LHCN-M2 (cell line): ENCODE measurements around the gene ATM. TPM values are rescaled to one million over a fixed set of nuclear protein-coding genes. Genes with fewer than 3 reads are reported as not detected.

Experiments
- DNase-seq: peaks from one replicate; pipeline ENCODE4 v3.0.0-alpha.2; 2012; ENCODE audit warnings: low read depth
- polyA plus RNA-seq: library from polyadenylated mRNA; unstranded; fragments of >200 nt; gene quantifications from one replicate; pipeline ENCODE4 v1.2.1, GENCODE V29; 2012; ENCODE audit warnings: missing spikeins
- total RNA-seq: library from RNA; depleted of rRNA; stranded (reverse); fragments of >200 nt; gene quantifications from 2 replicates; pipeline ENCODE4 v1.2.3, GENCODE V29; 2014; rRNA removed

Gene ATM, protein sequence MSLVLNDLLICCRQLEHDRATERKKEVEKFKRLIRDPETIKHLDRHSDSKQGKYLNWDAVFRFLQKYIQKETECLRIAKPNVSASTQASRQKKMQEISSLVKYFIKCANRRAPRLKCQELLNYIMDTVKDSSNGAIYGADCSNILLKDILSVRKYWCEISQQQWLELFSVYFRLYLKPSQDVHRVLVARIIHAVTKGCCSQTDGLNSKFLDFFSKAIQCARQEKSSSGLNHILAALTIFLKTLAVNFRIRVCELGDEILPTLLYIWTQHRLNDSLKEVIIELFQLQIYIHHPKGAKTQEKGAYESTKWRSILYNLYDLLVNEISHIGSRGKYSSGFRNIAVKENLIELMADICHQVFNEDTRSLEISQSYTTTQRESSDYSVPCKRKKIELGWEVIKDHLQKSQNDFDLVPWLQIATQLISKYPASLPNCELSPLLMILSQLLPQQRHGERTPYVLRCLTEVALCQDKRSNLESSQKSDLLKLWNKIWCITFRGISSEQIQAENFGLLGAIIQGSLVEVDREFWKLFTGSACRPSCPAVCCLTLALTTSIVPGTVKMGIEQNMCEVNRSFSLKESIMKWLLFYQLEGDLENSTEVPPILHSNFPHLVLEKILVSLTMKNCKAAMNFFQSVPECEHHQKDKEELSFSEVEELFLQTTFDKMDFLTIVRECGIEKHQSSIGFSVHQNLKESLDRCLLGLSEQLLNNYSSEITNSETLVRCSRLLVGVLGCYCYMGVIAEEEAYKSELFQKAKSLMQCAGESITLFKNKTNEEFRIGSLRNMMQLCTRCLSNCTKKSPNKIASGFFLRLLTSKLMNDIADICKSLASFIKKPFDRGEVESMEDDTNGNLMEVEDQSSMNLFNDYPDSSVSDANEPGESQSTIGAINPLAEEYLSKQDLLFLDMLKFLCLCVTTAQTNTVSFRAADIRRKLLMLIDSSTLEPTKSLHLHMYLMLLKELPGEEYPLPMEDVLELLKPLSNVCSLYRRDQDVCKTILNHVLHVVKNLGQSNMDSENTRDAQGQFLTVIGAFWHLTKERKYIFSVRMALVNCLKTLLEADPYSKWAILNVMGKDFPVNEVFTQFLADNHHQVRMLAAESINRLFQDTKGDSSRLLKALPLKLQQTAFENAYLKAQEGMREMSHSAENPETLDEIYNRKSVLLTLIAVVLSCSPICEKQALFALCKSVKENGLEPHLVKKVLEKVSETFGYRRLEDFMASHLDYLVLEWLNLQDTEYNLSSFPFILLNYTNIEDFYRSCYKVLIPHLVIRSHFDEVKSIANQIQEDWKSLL (N-terminal part only)
- 47.9 and 83.0 TPM in 2 replicates for total RNA-seq
- 7.5 TPM for polyA plus RNA-seq

DNA sequence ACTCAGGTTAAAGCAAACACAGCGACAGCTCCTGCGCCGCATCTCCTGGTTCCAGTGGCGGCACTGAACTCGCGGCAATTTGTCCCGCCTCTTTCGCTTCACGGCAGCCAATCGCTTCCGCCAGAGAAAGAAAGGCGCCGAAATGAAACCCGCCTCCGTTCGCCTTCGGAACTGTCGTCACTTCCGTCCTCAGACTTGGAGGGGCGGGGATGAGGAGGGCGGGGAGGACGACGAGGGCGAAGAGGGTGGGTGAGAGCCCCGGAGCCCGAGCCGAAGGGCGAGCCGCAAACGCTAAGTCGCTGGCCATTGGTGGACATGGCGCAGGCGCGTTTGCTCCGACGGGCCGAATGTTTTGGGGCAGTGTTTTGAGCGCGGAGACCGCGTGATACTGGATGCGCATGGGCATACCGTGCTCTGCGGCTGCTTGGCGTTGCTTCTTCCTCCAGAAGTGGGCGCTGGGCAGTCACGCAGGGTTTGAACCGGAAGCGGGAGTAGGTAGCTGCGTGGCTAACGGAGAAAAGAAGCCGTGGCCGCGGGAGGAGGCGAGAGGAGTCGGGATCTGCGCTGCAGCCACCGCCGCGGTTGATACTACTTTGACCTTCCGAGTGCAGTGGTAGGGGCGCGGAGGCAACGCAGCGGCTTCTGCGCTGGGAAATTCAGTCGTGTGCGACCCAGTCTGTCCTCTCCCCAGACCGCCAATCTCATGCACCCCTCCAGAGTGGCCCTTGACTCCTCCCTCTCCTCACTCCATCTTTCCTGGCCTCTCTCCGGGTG is at the start of gene ATM, which contains the start of gene NPAT:
TSS of gene ATM (plus strand) at position 494 of the 774 bp plus-strand sequence. CDS start 4,558 bp downstream, outside the sequence.
TSS of gene NPAT (minus strand) at position 65 of the 774 bp plus-strand sequence. CDS start 102 bp downstream, outside the sequence.
- DNase-seq, result peak; percentile 99

DNA sequence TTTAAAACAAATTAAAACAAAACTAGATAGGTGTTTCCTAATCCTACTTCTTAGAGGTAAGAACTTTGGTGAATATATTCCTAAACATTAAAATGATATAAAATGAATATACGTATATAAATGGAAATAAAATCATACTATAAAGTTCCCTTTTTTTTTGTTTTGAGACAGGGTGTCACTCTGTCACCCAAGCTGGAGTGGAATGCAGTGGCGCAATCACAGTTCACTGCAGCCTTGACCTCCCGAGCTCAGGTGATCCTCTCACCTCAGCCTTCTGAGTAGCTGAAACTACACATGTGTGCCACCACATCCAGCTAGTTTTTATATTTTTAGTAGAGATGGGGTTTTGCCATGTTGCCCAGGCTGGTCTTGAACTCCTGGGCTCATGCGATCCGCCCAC is 45.3 kb upstream of the ATM start:
- no peak for DNase-seq

DNA sequence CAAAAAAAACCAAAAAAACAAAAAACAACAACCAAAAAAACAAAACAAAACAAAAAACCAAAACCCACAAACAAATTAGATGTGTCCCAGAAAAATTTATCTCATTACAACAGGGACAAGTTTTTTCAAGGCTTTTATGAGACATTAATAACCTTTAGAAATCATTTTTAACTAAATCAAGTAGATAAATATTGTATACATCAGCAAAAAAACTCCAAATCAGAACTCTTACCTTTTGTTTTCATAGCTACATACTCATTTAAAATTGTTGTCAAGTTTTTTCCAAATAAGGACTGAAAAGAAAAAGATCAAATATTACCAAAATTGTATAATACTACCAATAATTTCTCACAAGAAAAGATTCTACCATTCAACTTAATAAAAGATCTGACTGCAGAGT is 29.1 kb upstream of the ATM start:
- DNase-seq, result no peak

DNA sequence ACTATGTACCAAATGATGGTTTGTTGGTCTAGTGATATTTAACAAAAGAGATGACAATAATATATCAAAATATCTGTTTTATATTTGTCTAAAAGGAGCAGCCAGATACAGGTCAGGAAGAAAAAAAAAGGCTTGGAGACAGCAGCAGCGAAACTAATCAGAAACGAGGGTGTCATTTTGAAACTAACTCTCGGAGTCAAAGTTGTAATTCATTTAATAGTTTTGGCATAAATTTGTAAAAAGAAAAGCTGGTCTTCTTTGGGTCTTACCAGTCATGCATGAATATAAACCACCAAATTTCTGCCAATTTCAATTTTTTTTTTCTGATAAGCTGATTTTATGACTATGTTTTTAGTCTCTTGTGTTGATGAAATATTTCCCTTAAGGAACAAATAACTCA is 26.0 kb upstream of the ATM start:
- no peak for DNase-seq

DNA sequence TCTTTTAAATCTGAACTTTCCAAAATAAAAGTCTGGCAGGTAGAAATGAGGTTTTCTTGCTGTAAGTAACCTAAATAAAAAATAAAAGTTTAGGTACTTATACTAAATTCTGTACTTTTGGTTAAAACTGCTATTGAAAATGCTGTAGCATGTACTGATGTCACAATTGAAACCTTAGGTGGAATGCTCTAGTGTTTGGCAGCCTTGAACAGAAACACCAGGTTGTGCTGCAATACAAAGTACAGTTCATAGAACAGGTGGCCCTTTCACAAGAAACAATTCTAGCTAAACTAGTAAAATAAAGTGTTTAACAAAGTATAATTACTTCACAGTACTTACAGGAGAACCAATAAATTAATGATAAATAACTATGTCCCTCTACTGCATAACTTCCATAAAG is 25.5 kb upstream of the ATM start:
- DNase-seq, result no peak

DNA sequence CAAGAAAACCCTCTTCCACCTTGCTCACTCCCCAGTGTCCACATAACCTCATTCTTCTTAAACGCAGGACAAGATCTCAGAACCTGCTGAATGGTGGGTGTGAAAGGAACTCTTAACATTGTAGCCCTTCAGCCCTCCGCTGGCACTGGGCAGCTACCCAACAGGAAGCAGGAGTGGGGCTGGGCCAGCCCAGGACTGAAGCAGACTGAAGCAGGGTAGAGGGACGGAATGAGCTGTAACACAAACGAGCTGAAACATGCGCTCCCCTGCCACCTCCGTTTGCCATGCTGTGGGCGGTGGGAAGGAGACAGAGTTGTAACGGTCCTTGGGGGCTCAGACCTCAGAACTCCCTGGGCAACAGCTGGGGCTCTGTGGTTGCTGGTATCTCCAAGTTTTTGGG is 24.0 kb upstream of the ATM start:
- DNase-seq, result no peak

DNA sequence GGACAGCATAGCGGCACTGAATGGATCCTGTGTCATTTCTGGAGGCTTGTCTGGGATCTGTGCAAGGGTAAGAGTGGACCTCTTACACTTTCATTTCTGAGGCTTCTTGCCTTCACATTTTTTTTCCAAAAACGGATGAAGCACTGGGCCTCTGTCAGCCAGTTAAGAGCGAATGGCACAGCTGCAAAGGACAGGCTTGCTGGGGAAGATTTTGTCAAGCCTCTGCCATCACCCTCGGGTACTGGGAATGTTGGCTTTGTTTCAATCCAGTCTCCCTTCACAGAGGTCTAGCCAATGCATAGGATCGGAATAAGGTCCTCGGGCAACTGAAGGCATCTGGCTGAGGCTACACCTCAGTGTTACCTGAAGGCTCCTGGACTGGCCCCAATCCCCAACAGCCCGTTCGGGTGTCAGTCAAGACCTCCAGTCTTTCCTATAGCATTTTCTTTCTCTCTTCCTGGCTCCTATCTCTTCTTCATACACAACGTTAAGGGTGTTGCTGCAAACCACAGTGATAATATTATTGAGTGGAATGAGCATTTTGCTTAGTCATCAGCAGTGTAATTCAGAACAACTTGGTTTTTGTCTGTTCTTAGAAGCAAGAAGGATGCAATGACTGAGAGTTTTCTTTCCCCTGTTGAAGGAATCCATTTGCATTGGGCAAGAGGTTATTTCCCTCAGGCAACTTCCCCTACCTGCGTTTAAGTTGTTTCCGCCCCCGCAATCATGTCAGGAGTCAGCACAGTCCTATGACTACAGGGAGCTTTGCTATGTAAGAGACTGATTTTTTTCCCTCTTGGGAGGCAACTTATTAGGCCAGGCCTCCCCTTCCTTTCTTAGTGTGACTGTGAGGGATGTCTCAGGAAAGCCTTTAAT is 23.2 kb upstream of the ATM start:
- peak; percentile 34 for DNase-seq

DNA sequence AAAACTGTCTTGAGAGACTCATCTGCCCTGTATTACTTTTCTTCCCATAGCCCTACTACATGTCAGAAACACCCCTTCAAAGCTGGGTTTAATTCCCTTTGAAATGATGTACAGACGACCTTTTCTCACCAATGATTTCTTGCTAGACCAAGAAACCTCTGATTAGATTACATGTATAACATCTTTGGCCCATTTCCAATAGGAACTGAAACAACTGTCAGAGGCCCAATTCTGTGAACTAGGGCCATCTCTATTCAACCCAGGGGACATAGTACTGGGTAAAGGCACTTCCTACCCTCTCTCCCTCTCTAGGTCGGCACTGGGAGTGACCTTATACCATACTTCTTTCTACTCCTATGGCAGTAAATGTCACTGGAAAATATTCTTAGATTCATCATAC is 19.8 kb upstream of the ATM start:
- DNase-seq, result no peak

DNA sequence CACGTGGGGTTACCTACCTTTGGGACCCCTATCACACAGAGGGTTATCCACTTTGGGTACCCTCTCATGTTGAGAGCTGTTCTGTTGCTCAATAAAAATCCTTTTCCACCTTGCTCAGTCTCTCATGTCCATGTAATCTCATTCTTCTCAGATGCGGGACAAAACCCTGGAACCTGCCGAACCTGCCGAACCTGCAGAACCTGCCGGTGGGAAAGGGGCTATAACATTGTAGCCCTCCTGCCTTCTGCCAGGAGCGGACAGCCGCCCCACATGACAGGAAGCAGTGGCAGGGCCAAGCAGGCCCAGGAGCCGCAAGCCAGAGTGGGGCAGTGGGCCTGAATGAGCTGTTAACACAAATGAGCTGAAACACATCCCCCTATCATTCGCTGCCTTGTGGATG is 18.5 kb upstream of the ATM start:
- DNase-seq, result no peak

DNA sequence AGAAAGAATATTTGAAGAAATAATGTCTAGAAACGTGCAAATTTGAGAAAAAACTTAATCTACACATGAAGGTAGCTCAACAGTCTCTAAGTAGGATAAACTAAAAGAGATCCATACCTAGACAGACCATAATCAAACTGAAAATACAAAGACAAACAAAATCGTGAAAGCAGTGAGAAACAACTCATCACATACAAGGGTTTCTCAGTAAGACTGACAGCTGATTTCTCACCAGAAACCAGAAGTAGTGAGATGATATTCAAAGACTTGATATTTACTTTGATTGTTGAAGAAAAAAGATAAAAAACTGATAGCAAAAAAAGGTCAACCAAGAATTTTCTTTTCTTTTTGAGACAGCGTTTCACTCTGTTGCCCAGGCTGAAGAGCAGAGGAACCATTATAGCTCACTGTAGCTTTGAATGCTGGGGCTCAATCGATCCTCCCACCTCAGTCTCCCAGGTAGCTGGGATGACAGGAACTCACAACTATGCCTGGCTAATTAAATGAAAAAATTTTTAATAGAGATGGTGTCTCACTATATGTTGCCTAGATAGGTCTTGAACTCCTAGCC is 17.9 kb upstream of the ATM start:
- no peak for DNase-seq

DNA sequence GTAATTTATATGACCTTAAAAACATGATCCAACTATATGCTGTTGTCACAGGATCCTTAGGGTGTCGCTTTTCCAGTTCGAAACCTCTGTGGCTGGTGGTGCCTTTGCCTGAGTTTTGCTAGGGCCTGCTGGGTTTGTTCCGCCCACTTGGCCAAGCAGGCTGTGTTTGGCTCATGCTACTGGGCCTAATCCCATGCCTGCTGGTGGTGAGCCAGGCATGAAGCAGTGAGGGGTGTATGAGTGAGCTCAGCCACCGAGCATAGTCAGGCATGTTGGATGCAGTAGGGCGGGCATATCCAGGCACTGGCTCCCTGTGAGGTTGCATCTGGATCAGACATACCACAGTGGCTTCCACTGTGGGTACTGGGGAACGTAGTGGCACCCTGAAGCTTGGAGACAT is 16.7 kb upstream of the ATM start:
- no peak for DNase-seq

DNA sequence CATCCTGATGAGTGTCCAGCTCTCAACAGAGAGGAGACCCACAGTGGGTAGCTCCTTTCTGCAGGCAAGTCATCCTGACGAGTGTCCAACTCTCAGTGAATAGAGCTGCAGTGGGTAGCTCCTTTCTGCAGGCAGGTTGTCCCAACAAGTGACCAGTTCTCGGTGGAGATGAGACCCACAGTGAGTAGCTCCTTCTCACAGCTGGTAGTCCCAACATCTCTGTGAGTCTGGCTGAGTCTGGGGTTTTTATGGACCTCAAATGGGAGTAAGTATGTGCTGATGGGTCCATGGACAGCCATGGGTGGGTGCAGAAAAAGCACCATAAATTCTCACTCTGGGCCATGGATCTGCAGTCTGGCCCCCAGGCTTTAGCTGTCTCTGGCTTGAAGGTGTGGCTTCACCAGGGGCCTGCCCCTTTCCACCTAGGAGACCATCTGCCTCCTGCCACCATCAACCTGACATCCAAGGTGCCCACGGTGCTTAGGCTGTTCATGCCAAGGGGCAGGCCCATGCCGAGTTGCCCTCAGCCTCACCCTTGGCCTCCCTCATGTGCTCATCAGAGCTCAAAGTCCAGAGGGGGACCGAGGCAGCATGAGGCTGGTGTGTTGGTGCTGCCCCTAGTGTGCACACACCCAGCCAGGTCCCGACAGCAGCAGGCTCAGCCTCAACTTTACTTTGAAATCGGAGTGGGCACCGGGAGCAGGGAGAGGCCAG is 15.7 kb upstream of the ATM start:
- peak; percentile 25 for DNase-seq

DNA sequence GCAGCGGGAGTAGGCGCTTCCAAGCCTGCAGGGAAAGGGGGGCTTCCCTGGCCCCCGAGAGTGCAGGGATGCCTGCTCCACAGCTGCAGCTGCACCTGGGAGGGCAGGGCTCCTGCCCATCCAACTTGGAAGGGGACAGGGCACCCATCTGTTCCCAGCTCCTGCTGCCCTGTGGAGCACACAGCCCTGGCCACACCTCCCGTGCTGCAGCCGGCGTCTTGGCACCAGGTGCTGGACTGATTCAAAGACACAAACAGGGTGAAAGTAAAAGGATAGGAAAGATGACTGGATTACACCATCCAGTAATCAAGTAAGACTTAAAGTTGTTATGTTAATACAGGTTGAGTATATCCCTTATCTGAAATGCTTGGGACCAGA is 15.2 kb upstream of the ATM start:
- no peak for DNase-seq

DNA sequence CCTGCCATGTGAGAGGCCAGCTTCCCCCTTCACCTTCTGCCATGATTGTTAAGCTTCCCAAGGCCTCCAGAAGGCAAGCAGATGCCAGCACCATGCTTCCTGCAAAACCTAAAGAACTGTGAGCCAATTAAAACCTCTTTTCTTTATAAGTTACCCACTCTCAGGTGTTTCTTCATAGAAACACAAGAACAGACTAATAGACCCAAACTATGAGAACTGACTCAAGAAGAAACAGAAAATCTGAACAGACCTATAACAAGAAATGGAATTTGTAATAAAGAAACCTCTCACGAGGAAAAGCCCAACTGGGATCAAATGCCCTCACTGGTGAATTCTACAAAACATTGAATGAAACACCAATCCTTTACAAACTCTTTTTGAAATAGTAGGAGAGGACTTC is 12.4 kb upstream of the ATM start:
- no peak for DNase-seq

DNA sequence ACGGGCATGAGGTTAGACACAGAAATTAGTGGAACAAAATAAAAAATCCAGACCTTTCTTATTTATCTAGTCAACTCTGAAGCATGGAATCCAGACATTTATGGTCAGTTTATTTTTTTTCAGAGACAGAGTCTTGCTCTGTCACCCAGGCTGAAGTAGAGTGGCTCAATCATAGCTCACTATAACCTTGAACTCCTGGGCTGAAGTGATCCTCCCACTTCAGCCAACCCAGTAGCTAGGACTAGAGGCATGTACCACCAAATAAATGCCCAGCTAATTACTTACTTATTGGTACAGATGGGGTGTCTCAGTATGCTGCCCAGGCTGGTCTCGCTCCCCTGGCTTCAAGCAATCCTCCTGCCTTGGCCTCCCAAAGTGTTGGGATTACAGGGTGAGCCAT is 9.1 kb upstream of the ATM start:
- DNase-seq, result no peak

DNA sequence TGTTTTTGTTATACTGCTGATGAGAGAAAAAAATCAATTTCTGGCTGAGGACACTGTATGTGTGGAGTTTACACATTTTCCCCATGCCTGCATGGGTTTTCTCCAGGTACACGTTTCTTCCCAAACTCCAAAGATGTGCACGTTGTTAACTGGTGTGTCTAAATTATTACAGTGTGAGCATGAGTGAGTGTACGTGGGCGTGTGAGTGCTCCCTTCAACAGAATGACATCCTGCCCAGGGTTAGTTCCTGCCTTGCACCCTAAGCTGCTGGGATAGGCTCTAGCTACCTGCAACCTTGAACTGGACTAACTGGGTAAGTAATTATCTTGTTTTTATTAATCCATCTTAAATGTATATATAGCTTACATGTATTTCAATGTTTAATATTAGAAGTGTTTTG is 5.9 kb upstream of the ATM start:
- no peak for DNase-seq

DNA sequence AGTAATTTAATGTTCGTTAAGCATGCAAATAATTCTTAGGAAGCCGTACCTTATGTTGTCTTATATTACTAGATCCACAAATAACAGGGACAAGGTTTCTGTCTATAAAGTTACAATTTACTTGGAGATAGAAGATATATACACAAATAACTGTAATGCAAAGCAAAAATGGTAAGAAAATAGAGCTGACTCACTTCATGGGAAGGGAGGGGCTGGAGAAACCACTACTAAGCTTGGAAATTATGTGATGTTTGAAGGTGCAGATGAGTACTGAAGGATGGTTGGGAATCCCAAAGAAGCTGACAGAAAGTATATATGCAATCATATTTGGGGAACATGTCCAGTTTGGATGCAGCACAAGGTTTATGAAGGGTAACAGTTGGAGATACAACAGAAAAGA is 4.4 kb upstream of the ATM start:
- DNase-seq, result no peak

DNA sequence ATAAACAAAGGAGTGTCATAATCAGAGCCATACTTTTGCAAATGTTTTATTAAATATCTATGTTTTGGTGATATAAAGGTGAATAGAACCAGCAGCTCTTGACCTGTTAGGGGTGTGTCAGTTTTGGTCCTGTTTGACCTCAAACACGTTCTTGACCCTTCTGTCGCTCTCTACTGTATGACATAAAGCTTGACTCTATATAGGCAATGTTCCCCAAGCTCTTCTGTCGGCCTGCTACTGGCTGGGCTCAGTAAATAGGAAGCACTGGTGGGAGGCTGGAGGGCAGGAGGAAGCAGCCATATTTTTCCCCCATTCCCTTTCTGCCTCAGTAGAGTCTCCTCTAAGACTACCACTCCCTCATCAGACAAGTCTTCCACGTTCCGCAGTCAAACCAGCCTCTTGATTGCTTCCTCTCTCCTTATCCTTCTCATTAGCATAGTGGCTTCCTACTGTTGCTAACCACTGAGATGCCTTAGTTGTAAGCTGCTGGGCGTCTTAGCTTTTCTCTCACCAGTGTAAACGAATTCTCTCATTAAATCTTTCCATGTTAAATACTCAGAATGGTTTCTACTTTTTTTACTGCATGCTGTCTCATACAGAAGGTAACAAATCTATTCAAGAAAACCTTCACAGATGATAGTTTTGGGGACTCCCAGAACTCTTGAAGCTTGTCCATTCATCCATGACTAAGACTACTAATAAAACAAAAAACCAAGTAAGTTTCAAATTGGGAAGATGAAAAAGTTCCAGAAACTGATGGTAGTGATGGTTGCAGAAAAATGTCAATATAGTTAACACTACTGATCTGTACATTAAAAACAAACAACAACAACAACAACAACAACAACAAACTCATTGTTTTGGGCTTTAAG is 3.7 kb upstream of the ATM start:
- no peak for DNase-seq
